ENCODE measurements around the gene TRIM77.
"Not testable (repeated sequence)": the region's sequence is repeated elsewhere in the genome, so short reads cannot be mapped to it uniquely, and the experiment has no call there.

Gene TRIM77

DNA sequence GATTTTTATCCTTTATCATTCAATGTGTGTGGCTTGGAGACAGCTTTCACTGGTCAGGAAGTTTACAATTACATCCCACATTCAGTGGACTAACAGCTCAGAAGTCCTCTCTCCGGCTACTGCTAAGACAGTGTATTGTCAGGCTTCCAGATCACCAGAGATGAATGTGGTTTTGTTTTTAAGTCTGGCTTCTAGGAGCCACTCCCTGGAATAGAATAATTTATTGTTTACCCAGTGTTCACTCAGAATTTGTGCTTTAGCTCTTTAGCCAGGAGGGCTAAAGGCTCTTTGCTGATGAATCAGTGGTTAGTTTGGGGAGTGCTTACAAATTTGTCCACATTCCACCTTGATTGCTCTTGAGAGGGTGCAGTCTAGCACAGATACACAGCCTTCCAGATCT lies 26.5 kb downstream of the TRIM77 start:
- Histone ChIP-seq H4K8ac (ENCODE audit: low read depth, low read length) (no peak overlapping the region), H2AFZ (ENCODE audit: insufficient read depth, low read length, poor library complexity) (no peak overlapping the region), H3K79me2 (ENCODE audit: control insufficient read depth, insufficient read depth, low read length, poor library complexity) (no peaks in the 10 kb centered on the region), H3K79me1 (ENCODE audit: low read length) (no peaks in the 10 kb centered on the region), H4K12ac (ENCODE audit: low read depth, low read length) (no peak overlapping the region), H3K4ac (ENCODE audit: low read depth, low read length) (no peak overlapping the region), H3K4me2 (ENCODE audit: low read length) (no peak overlapping the region), H3K18ac (ENCODE audit: low read length) (no peak overlapping the region), H3K4me1 (ENCODE audit: control insufficient read depth in 1 of 2, insufficient read depth in 2 of 2, low read length in 2 of 2) (peaks cover 0 to 3% of the 10 kb centered on the region in 2 experiments), H3K36me3 (ENCODE audit: control insufficient read depth in 1 of 2, insufficient read depth in 2 of 2, low read length in 2 of 2) (no peaks in the 10 kb centered on the region), H3K9ac (ENCODE audit: low read length) (no peak overlapping the region), H4K91ac (ENCODE audit: low read depth, low read length) (no peak overlapping the region), H3K27me3 (ENCODE audit: insufficient read depth, low read length) (no peaks in the 10 kb centered on the region), H2BK120ac (ENCODE audit: insufficient read depth, low read length, poor library complexity) (no peak overlapping the region), H2BK5ac (ENCODE audit: low read depth, low read length, poor library complexity) (no peak overlapping the region), H3K23ac (ENCODE audit: low read length) (no peak overlapping the region), H3K9me3 (ENCODE audit: insufficient read depth, low read depth, low read length) (no peaks in the 10 kb centered on the region), H3K14ac (ENCODE audit: low read length) (no peak overlapping the region), H3K27ac (ENCODE audit: low read depth, low read length) (no peak overlapping the region), H2AK5ac (ENCODE audit: low read length) (no peak overlapping the region), H2BK12ac (ENCODE audit: low read length) (no peak overlapping the region), H3K4me3 (ENCODE audit: low read depth, low read length) (no peak overlapping the region)
- no peak for DNase-seq
- no CpG with 5 or more reads among the region's 1 CpG for WGBS (ENCODE audit: extremely low coverage, insufficient coverage, insufficient read length)

DNA sequence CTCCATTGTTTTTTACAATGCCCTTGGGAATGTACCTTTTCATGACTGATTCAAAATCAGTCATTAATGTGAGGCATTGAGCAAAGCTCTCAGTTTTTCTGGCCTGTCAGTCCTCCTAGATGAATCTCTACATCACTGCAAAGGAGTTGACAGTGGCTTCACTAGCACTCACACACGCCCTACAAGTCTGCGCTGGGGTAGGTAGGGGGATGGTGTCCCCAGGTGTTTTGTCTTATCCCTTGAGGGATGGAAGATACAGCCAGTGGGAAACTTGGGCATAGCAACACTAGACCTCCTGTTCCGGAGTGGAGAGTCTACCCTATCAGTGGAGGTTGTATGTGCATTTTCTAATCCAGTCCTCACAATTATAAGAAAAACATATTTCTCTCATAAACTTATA lies 27.0 kb downstream of the TRIM77 start:
- Histone ChIP-seq H2AFZ (ENCODE audit: insufficient read depth, low read length, poor library complexity) (no peak overlapping the region), H2BK12ac (ENCODE audit: low read length) (peak overlapping the region; percentile 9), H4K8ac (ENCODE audit: low read depth, low read length) (no peak overlapping the region), H3K23ac (ENCODE audit: low read length) (no peak overlapping the region), H4K12ac (ENCODE audit: low read depth, low read length) (no peak overlapping the region), H2AK5ac (ENCODE audit: low read length) (no peak overlapping the region), H3K9ac (ENCODE audit: low read length) (no peak overlapping the region), H3K4me2 (ENCODE audit: low read length) (no peak overlapping the region), H3K36me3 (ENCODE audit: control insufficient read depth in 1 of 2, insufficient read depth in 2 of 2, low read length in 2 of 2) (no peaks in the 10 kb centered on the region), H3K4me3 (ENCODE audit: low read depth, low read length) (no peak overlapping the region), H3K4me1 (ENCODE audit: control insufficient read depth in 1 of 2, insufficient read depth in 2 of 2, low read length in 2 of 2) (peaks cover 0 to 3% of the 10 kb centered on the region in 2 experiments), H3K18ac (ENCODE audit: low read length) (no peak overlapping the region), H3K9me3 (ENCODE audit: insufficient read depth, low read depth, low read length) (no peaks in the 10 kb centered on the region), H4K91ac (ENCODE audit: low read depth, low read length) (no peak overlapping the region), H2BK120ac (ENCODE audit: insufficient read depth, low read length, poor library complexity) (no peak overlapping the region), H3K4ac (ENCODE audit: low read depth, low read length) (no peak overlapping the region), H2BK5ac (ENCODE audit: low read depth, low read length, poor library complexity) (no peak overlapping the region), H3K27ac (ENCODE audit: low read depth, low read length) (no peak overlapping the region), H3K79me1 (ENCODE audit: low read length) (no peaks in the 10 kb centered on the region), H3K27me3 (ENCODE audit: insufficient read depth, low read length) (no peaks in the 10 kb centered on the region), H3K79me2 (ENCODE audit: control insufficient read depth, insufficient read depth, low read length, poor library complexity) (no peaks in the 10 kb centered on the region), H3K14ac (ENCODE audit: low read length) (no peak overlapping the region)
- no CpG with 5 or more reads among the region's 3 CpGs for WGBS (ENCODE audit: extremely low coverage, insufficient coverage, insufficient read length)
- DNase-seq = no peak

DNA sequence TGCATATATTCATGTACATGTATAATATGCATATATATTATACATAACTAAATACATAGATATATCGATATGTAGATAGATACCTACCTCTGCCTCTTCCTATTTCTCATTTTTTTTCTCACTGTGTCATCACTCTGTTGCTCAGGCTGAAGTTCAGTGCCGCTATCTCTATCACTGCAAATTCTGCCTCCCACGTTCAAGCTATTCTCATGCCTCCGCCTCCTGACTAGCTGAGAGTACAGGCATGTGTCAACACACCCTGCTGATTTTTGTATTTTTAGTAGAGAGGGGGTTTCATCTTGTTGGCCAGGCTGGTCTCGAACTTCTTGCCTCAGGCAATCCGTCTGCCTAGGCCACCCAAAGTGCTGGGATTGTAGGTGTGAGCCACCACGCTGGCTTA lies 31.3 kb downstream of the TRIM77 start:
- not testable (repeated sequence) for H3K9me3 ChIP-seq (ENCODE audit: insufficient read depth, low read depth, low read length); H3K79me1 ChIP-seq (ENCODE audit: low read length); H2BK120ac ChIP-seq (ENCODE audit: insufficient read depth, low read length, poor library complexity); H3K9ac ChIP-seq (ENCODE audit: low read length); H4K8ac ChIP-seq (ENCODE audit: low read depth, low read length); H3K4me1 ChIP-seq (ENCODE audit: control insufficient read depth in 1 of 2, insufficient read depth in 2 of 2, low read length in 2 of 2); H3K4me2 ChIP-seq (ENCODE audit: low read length); H2BK12ac ChIP-seq (ENCODE audit: low read length); H3K27ac ChIP-seq (ENCODE audit: low read depth, low read length); H3K4ac ChIP-seq (ENCODE audit: low read depth, low read length); H3K4me3 ChIP-seq (ENCODE audit: low read depth, low read length); H2AK5ac ChIP-seq (ENCODE audit: low read length); DNase-seq; H2BK5ac ChIP-seq (ENCODE audit: low read depth, low read length, poor library complexity); H3K18ac ChIP-seq (ENCODE audit: low read length); H3K36me3 ChIP-seq (ENCODE audit: control insufficient read depth in 1 of 2, insufficient read depth in 2 of 2, low read length in 2 of 2); H3K79me2 ChIP-seq (ENCODE audit: control insufficient read depth, insufficient read depth, low read length, poor library complexity); H3K27me3 ChIP-seq (ENCODE audit: insufficient read depth, low read length); H3K23ac ChIP-seq (ENCODE audit: low read length); H4K91ac ChIP-seq (ENCODE audit: low read depth, low read length); H2AFZ ChIP-seq (ENCODE audit: insufficient read depth, low read length, poor library complexity); H3K14ac ChIP-seq (ENCODE audit: low read length); H4K12ac ChIP-seq (ENCODE audit: low read depth, low read length)
- WGBS (ENCODE audit: extremely low coverage, insufficient coverage, insufficient read length) = no CpG with 5 or more reads among the region's 7 CpGs

DNA sequence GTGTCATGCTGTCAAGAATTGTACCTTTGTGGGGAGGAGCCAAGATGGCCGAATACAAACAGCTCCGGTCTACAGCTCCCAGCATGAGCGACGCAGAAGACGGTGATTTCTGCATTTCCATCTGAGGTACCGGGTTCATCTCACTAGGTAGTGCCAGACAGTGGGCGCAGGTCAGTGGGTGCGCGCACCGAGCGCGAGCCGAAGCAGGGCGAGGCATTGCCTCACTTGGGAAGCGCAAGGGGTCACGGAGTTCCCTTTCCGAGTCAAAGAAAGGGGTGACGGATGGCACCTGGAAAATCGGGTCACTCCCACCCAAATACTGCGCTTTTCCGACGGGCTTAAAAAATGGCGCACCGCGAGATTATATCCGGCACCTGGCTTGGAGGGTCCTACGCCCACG lies 34.1 kb downstream of the TRIM77 start:
- not testable (repeated sequence) for H3K4ac ChIP-seq (ENCODE audit: low read depth, low read length); H2AK5ac ChIP-seq (ENCODE audit: low read length); H2BK5ac ChIP-seq (ENCODE audit: low read depth, low read length, poor library complexity); H3K4me1 ChIP-seq (ENCODE audit: control insufficient read depth in 1 of 2, insufficient read depth in 2 of 2, low read length in 2 of 2); H3K9me3 ChIP-seq (ENCODE audit: insufficient read depth, low read depth, low read length); H3K4me2 ChIP-seq (ENCODE audit: low read length); H3K4me3 ChIP-seq (ENCODE audit: low read depth, low read length); H4K8ac ChIP-seq (ENCODE audit: low read depth, low read length); H3K23ac ChIP-seq (ENCODE audit: low read length); DNase-seq; H3K36me3 ChIP-seq (ENCODE audit: control insufficient read depth in 1 of 2, insufficient read depth in 2 of 2, low read length in 2 of 2); H4K91ac ChIP-seq (ENCODE audit: low read depth, low read length); H2AFZ ChIP-seq (ENCODE audit: insufficient read depth, low read length, poor library complexity); H2BK120ac ChIP-seq (ENCODE audit: insufficient read depth, low read length, poor library complexity); H3K79me1 ChIP-seq (ENCODE audit: low read length); H3K27me3 ChIP-seq (ENCODE audit: insufficient read depth, low read length); H4K12ac ChIP-seq (ENCODE audit: low read depth, low read length); H3K9ac ChIP-seq (ENCODE audit: low read length); H3K18ac ChIP-seq (ENCODE audit: low read length); H3K79me2 ChIP-seq (ENCODE audit: control insufficient read depth, insufficient read depth, low read length, poor library complexity); H2BK12ac ChIP-seq (ENCODE audit: low read length); H3K27ac ChIP-seq (ENCODE audit: low read depth, low read length); H3K14ac ChIP-seq (ENCODE audit: low read length)
- no CpG with 5 or more reads among the region's 28 CpGs for WGBS (ENCODE audit: extremely low coverage, insufficient coverage, insufficient read length)

DNA sequence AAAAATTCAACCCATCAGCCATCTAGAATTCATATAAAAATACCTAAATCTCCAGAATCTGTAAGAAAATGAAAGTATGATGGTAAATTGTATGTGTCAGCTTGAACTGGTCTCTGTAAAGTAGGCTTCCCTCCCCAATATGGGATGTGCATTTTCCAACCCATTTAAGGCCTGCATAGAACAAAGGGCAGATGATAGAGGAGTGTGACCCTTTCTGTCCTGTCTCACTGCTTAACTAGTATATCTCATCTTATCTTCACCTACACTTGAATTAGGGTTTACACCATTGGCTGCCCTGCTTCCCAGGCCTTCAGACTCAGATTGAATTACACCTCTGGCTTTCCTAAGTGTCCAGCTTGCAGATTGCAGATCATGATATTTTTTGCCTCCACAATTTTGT lies 40.7 kb downstream of the TRIM77 start:
- not testable (repeated sequence) for H3K27me3 ChIP-seq (ENCODE audit: insufficient read depth, low read length); H2AFZ ChIP-seq (ENCODE audit: insufficient read depth, low read length, poor library complexity)

More for the DNA sequence above, 40.7 kb downstream of the TRIM77 start:
- H3K4me3 ChIP-seq (ENCODE audit: low read depth, low read length); H2AK5ac ChIP-seq (ENCODE audit: low read length); H3K4me2 ChIP-seq (ENCODE audit: low read length); H3K27ac ChIP-seq (ENCODE audit: low read depth, low read length); H3K79me1 ChIP-seq (ENCODE audit: low read length); H3K9ac ChIP-seq (ENCODE audit: low read length); H3K18ac ChIP-seq (ENCODE audit: low read length); H3K79me2 ChIP-seq (ENCODE audit: control insufficient read depth, insufficient read depth, low read length, poor library complexity); H3K4me1 ChIP-seq (ENCODE audit: control insufficient read depth in 1 of 2, insufficient read depth in 2 of 2, low read length in 2 of 2); H2BK120ac ChIP-seq (ENCODE audit: insufficient read depth, low read length, poor library complexity); H3K36me3 ChIP-seq (ENCODE audit: control insufficient read depth in 1 of 2, insufficient read depth in 2 of 2, low read length in 2 of 2); H3K9me3 ChIP-seq (ENCODE audit: insufficient read depth, low read depth, low read length); H3K4ac ChIP-seq (ENCODE audit: low read depth, low read length); DNase-seq; H2BK12ac ChIP-seq (ENCODE audit: low read length); H3K23ac ChIP-seq (ENCODE audit: low read length); H2BK5ac ChIP-seq (ENCODE audit: low read depth, low read length, poor library complexity); H4K12ac ChIP-seq (ENCODE audit: low read depth, low read length); H3K14ac ChIP-seq (ENCODE audit: low read length); H4K91ac ChIP-seq (ENCODE audit: low read depth, low read length); H4K8ac ChIP-seq (ENCODE audit: low read depth, low read length): not testable (repeated sequence)

Data from trophoblast cell (in vitro differentiated cells and primary cell).